ENCODE data around the gene NOX5. TPM values are rescaled to one million over a fixed set of nuclear protein-coding genes. Genes with fewer than 3 reads are reported as not detected.

Gene NOX5
- total RNA-seq, 1 donor from 2014 or later = 0.74 TPM

DNA sequence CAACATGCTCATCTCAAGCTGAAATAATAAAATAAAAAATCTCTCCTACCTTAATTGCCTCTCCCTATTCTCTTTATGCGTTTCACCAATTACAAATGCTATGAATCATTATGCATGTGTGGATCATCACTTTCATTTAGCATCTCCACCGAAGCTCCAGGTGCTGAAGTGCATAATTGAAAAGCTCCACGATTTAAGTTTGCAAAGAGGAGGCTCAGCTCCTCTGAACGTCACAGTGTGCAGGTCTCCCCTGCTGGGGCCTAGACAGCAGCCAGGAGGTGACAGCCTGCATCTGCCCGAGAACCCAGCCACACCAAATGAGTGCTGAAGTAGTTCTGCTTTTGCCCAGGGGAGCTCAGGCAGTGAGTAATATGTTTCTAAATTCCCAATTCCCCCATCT is 85.4 kb downstream of the NOX5 start:
- intact Hi-C loops (cut with DNase I) = no loop called here
- Histone ChIP-seq H3K36me3 (no peaks in the 10 kb centered on the region), H3K27me3 (no peaks in the 10 kb centered on the region), H3K4me3 (no peak overlapping the region), H3K27ac (no peak overlapping the region), H3K9me3 (no peaks in the 10 kb centered on the region), H3K4me1 (no peaks in the 10 kb centered on the region)
- DNase-seq (ENCODE audit: extremely low spot score in 2 of 2) = no peak
- TF ChIP-seq CTCF (IDR thresholded peaks at IDR 0.05) = no peak
- TF ChIP-seq POLR2AphosphoS5 (IDR thresholded peaks at IDR 0.05; ENCODE audit: insufficient read depth in 1 of 2, low read depth in 1 of 2) = no peak
- no peak for TF ChIP-seq POLR2A (IDR thresholded peaks at IDR 0.05)

GRCh38 chr15:69100821-69101220 is 86.3 kb downstream of the NOX5 start:
- TF ChIP-seq POLR2A (IDR thresholded peaks at IDR 0.05) (no peak), CTCF (IDR thresholded peaks at IDR 0.05) (no peak), POLR2AphosphoS5 (IDR thresholded peaks at IDR 0.05; ENCODE audit: insufficient read depth in 1 of 2, low read depth in 1 of 2) (no peak)
- H3K27ac ChIP-seq = no peak overlapping the region
- no peaks in the 10 kb centered on the region for H3K36me3 ChIP-seq
- no peaks in the 10 kb centered on the region for H3K9me3 ChIP-seq
- intact Hi-C loops (cut with DNase I) = no loop called here
- H3K27me3 ChIP-seq = no peaks in the 10 kb centered on the region
- H3K4me3 ChIP-seq = no peak overlapping the region
- no peaks in the 10 kb centered on the region for H3K4me1 ChIP-seq
- DNase-seq (ENCODE audit: extremely low spot score in 2 of 2) = no peak

- intact Hi-C loops (cut with DNase I) = no loop called here
- Histone ChIP-seq H3K9me3 (no peaks in the 10 kb centered on the region), H3K36me3 (no peaks in the 10 kb centered on the region), H3K4me1 (no peaks in the 10 kb centered on the region), H3K27me3 (no peaks in the 10 kb centered on the region), H3K4me3 (no peak overlapping the region), H3K27ac (no peak overlapping the region)
- no peak for TF ChIP-seq CTCF (IDR thresholded peaks at IDR 0.05)
- TF ChIP-seq POLR2A (IDR thresholded peaks at IDR 0.05) = no peak
- no peak for TF ChIP-seq POLR2AphosphoS5 (IDR thresholded peaks at IDR 0.05; ENCODE audit: insufficient read depth in 1 of 2, low read depth in 1 of 2)
- DNase-seq (ENCODE audit: extremely low spot score in 2 of 2) = no peak
These were observed 89.7 kb downstream of the NOX5 start for GRCh38 chr15:69104050-69104750.

DNA sequence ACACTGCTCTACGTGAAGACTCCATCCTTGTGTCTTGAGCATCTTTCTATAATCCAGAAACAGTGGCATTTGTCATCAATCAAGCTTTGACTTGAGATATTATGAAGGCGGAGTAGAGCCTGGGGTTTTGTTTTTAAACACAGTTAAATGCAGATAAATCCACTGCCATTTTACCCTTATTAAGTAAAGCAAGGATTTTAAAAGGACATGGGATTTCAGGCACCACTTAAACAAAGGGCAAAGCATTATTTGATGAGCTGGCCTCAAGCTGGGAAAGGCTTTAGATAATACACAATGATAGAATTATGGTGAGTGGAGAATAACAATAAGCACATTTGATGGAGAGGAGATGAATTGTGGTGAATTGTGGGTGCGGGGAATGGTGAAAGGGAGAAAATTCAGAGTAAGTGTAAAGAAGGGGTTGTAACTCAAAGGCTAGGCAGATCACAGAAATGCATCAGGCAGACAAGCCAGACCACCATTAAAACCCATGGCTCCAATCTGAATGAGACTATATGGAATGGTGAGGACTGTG is 91.0 kb downstream of the NOX5 start:
- Histone ChIP-seq H3K4me3 (no peak overlapping the region), H3K27me3 (no peaks in the 10 kb centered on the region), H3K4me1 (no peaks in the 10 kb centered on the region), H3K27ac (no peak overlapping the region), H3K36me3 (no peaks in the 10 kb centered on the region), H3K9me3 (no peaks in the 10 kb centered on the region)
- TF ChIP-seq CTCF (IDR thresholded peaks at IDR 0.05) (no peak), POLR2A (IDR thresholded peaks at IDR 0.05) (no peak), POLR2AphosphoS5 (IDR thresholded peaks at IDR 0.05; ENCODE audit: insufficient read depth in 1 of 2, low read depth in 1 of 2) (no peak)
- intact Hi-C loops (cut with DNase I) = no loop called here
- no peak for DNase-seq (ENCODE audit: extremely low spot score in 2 of 2)

- H3K4me1 ChIP-seq = no peaks in the 10 kb centered on the region
- no peaks in the 10 kb centered on the region for H3K27me3 ChIP-seq
- TF ChIP-seq POLR2AphosphoS5 (IDR thresholded peaks at IDR 0.05; ENCODE audit: insufficient read depth in 1 of 2, low read depth in 1 of 2) (no peak), POLR2A (IDR thresholded peaks at IDR 0.05) (no peak), CTCF (IDR thresholded peaks at IDR 0.05) (no peak)
- H3K9me3 ChIP-seq = no peaks in the 10 kb centered on the region
- no peak for DNase-seq (ENCODE audit: extremely low spot score in 2 of 2)
- intact Hi-C loops (cut with DNase I) = loop anchor here (2.0 kb wide), 1 partner anchor 46 kb away; no protein-coding TSS in a partner anchor
- H3K36me3 ChIP-seq = no peaks in the 10 kb centered on the region
- H3K27ac ChIP-seq = no peak overlapping the region
- H3K4me3 ChIP-seq = no peak overlapping the region
These were observed 92.6 kb downstream of the NOX5 start for GRCh38 chr15:69107025-69107620.

Measured in vagina (tissue), 2 donors.